Endothelial cell of umbilical vein (primary cell): ENCODE data around the gene EEF1AKMT4. TPM values are rescaled to one million over a fixed set of nuclear protein-coding genes. Genes with fewer than 3 reads are reported as not detected.

Experiments used
- BruUV-seq: library from RNA; stranded (reverse); fragments of 400-500 nt; replicated peaks from 2 replicates; lab custom pipeline; 2021; lab: Mats Ljungman, UMichigan
- CTCF ChIA-PET: fragments of 300-600, 350-600 bp; sonication (Branson Sonifier 250); formaldehyde crosslinking; loops from one replicate; lab custom pipeline; 2021; ENCODE audit warnings: antibody characterized with exemption, inconsistent platforms; lab: Charles Lee
- POLR2A ChIA-PET: fragments of 300-600, 350-600 bp; sonication (Branson Sonifier 250); formaldehyde crosslinking; loops from one replicate; lab custom pipeline; 2021; ENCODE audit warnings: antibody characterized with exemption, inconsistent platforms; lab: Charles Lee
- DNase-seq: peaks from one replicate; pipeline ENCODE4 v3.0.0-alpha.2; 2011; ENCODE audit warnings: low read depth, low spot score
- FAIRE-seq: peaks from 2 replicates; lab custom pipeline; 2011; peaks lifted over from hg19 to GRCh38; lab: Jason Lieb, UNC
- H2AFZ ChIP-seq: 2 replicates; pipeline ENCODE4 v1.6.0; 2012; ENCODE audit warnings: low read depth, low read length, control low read depth, inconsistent platforms
- H3K27ac ChIP-seq: 2 replicates; pipeline ENCODE4 v1.5.1; 2011; ENCODE audit warnings: low read depth, mild to moderate bottlenecking, control low read depth, low read length, moderate library complexity; ENCODE audit not compliant: insufficient read depth
- H3K27me3 ChIP-seq, 2 experiments: 2 replicates each; pipeline versions ENCODE4 v1.6.0 to v1.6.1; 2011; ENCODE audit warnings: low read length in 2 of 2, mixed read lengths in 1 of 2; ENCODE audit not compliant: control insufficient read depth in 2 of 2, insufficient read depth in 2 of 2
- H3K36me3 ChIP-seq, 2 experiments: 2 replicates in 1 of 2; 3 replicates in 1 of 2; pipeline ENCODE4 v1.5.1; 2011; ENCODE audit warnings: low read length in 2 of 2, mild to moderate bottlenecking in 1 of 2, moderate library complexity in 1 of 2; ENCODE audit not compliant: control insufficient read depth in 2 of 2, insufficient read depth in 2 of 2; ENCODE audit errors: extremely low read depth in 1 of 2
- H3K4me1 ChIP-seq: 3 replicates; pipeline ENCODE4 v1.5.1; 2011; ENCODE audit warnings: mild to moderate bottlenecking, low read length; ENCODE audit not compliant: control insufficient read depth, insufficient read depth; ENCODE audit errors: extremely low read depth
- H3K4me2 ChIP-seq: 2 replicates; pipeline ENCODE4 v1.6.1; 2011; ENCODE audit warnings: low read length, control low read depth, mixed read lengths; ENCODE audit not compliant: insufficient read depth
- H3K4me3 ChIP-seq, 3 experiments: fragments of 200-600 bp in 1 of 3; sonication (generic), shearing (Covaris generic) in 1 of 3; replicated peaks in 1 of 3; 2 replicates each; pipeline ENCODE4 v1.5.1; 2011 to 2016; ENCODE audit warnings: control low read depth in 3 of 3, low read length in 3 of 3, mild to moderate bottlenecking in 2 of 3, inconsistent platforms in 1 of 3, low read depth in 1 of 3, moderate library complexity in 1 of 3; ENCODE audit not compliant: insufficient read depth in 1 of 3
- H3K79me2 ChIP-seq: 2 replicates; pipeline ENCODE4 v1.6.0; 2012; ENCODE audit warnings: low read length, inconsistent platforms; ENCODE audit not compliant: control insufficient read depth, insufficient read depth
- H3K9ac ChIP-seq: replicated peaks from 2 replicates; pipeline ENCODE3; 2011; ENCODE audit warnings: low read length, control low read depth; ENCODE audit not compliant: insufficient read depth; ENCODE audit errors: extremely low read depth
- H3K9me1 ChIP-seq: replicated peaks from 3 replicates; pipeline ENCODE4 v1.6.0; 2011; ENCODE audit warnings: mild to moderate bottlenecking, low read length; ENCODE audit not compliant: control insufficient read depth, insufficient read depth; ENCODE audit errors: extremely low read depth
- H3K9me3 ChIP-seq: replicated peaks from 2 replicates; pipeline ENCODE4 v1.5.1; 2012; ENCODE audit warnings: low read length, inconsistent platforms; ENCODE audit not compliant: control insufficient read depth, insufficient read depth
- H4K20me1 ChIP-seq: replicated peaks from 2 replicates; pipeline ENCODE3; 2011; ENCODE audit warnings: mild to moderate bottlenecking, low read length; ENCODE audit not compliant: control insufficient read depth, insufficient read depth; ENCODE audit errors: extremely low read depth
- EZH2 ChIP-seq: IDR thresholded peaks from 2 replicates; pipeline ENCODE4 v1.6.1; 2012; ENCODE audit warnings: borderline replicate concordance, low read depth, mild to moderate bottlenecking, moderate library complexity, low read length, inconsistent platforms; ENCODE audit not compliant: severe bottlenecking
- FOS ChIP-seq: IDR thresholded peaks from 2 replicates; pipeline ENCODE4 v1.6.1; 2011; ENCODE audit warnings: mild to moderate bottlenecking, low read length, moderate library complexity, borderline replicate concordance; ENCODE audit not compliant: insufficient read depth
- GATA2 ChIP-seq: IDR thresholded peaks from 2 replicates; pipeline ENCODE4 v1.7.0; 2011; ENCODE audit warnings: low read depth, mild to moderate bottlenecking, moderate library complexity, mixed read lengths, low read length; ENCODE audit not compliant: insufficient read length, insufficient read depth
- JUN ChIP-seq: IDR thresholded peaks from 2 replicates; pipeline ENCODE4 v1.6.1; 2011; ENCODE audit warnings: borderline replicate concordance, low read depth; ENCODE audit not compliant: insufficient read length, insufficient read depth
- MYC ChIP-seq: IDR thresholded peaks from one replicate; pipeline ENCODE4 v1.6.1; 2011; ENCODE audit warnings: mild to moderate bottlenecking, low read depth, low read length
- POLR2A ChIP-seq: IDR thresholded peaks from 2 replicates; pipeline ENCODE4 v1.6.1; 2012; ENCODE audit warnings: low read depth, mild to moderate bottlenecking, control low read depth, low read length
- POLR2AphosphoS5 ChIP-seq: IDR thresholded peaks from 2 replicates; pipeline ENCODE4 v1.6.1; 2012; ENCODE audit warnings: low read depth, mild to moderate bottlenecking, control low read depth, low read length, moderate library complexity; ENCODE audit not compliant: insufficient read depth
- dilution Hi-C: fragments of 300-500 bp; cut with MboI; formaldehyde crosslinking; loops from one replicate; pipeline ENCODE4 v1.15.0; 2019; ENCODE audit warnings: low sequenced_read_pairs; ENCODE audit not compliant: extremely low pct_ligation_motif_present
- intact Hi-C: fragments of 100-400 bp; cut with micrococcal nuclease; formaldehyde crosslinking; loops from one replicate; pipeline ENCODE4 v1.10.0; 2022
- polyA plus RNA-seq, 4 experiments: library from polyadenylated mRNA; depleted of rRNA in 3 of 4; stranded (reverse) in 3 of 4; unstranded in 1 of 4; fragments of >200 nt; gene quantifications; 2 replicates each; pipeline versions ENCODE4 v1.2.1 to v1.2.3, GENCODE V29; 2011 to 2012; ENCODE audit warnings: missing spikeins in 1 of 4
- total RNA-seq: library from RNA; stranded (reverse); gene quantifications from 2 replicates; pipeline ENCODE4 v1.2.3, GENCODE V29; 2021
- TF ChIP-seq, protein P1 (sequence below): IDR thresholded peaks from 2 replicates; pipeline ENCODE4 v1.6.1; 2011; ENCODE audit not compliant: insufficient read depth, insufficient read length
- TF ChIP-seq, protein P2 (sequence below), 2 donors: IDR thresholded peaks; 1 replicate in 1 of 2; 2 replicates in 1 of 2; pipeline ENCODE4 v1.5.1; 2011; ENCODE audit warnings: low read length in 2 of 2, mild to moderate bottlenecking in 2 of 2, moderate library complexity in 2 of 2, control low read depth in 1 of 2, inconsistent platforms in 1 of 2, low read depth in 1 of 2; ENCODE audit not compliant: insufficient read depth in 1 of 2; ENCODE audit errors: extremely low read depth in 1 of 2

EEF1AKMT4 gene
- total and polyA plus RNA-seq, 2 donors (not counting 3 experiments of a cell fraction or from before 2014, with no cell fraction given), result 3.4 to 8.0 TPM

DNA sequence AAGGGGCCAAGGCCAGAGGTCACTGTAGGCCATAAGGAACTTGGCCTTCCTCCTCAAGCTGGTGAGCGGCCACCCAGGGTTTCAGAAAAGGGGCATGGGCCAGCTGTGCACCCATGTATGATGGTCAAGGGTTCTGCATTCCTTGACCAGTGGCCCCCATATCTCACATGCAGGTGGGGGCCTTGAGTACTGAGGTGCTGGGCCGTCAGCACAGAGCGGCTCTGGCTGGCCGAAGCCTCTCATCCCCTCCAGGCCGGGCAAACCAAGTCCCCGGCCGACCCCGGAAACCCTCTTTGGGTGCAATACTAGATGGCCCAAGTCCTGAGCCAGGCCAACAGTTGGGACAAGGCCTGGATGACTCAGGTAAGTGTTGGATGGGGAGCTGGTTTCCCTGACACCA lies 10.3 kb upstream of the EEF1AKMT4 start:
- no peak for DNase-seq
- Histone ChIP-seq H3K79me2 (no peaks in the 10 kb centered on the region), H4K20me1 (no peaks in the 10 kb centered on the region), H3K4me1 (no peaks in the 10 kb centered on the region), H3K36me3 (peaks cover 0 to 15% of the 10 kb centered on the region in 2 experiments), H3K9ac (no peak overlapping the region), H2AFZ (no peak overlapping the region), H3K4me3 (no peak overlapping the region), H3K9me1 (no peaks in the 10 kb centered on the region), H3K9me3 (no peaks in the 10 kb centered on the region), H3K27me3 (no peaks in the 10 kb centered on the region), H3K4me2 (no peak overlapping the region), H3K27ac (no peak overlapping the region)
- no TSS peak for BruUV-seq
- no peak for FAIRE-seq
- CTCF ChIA-PET, result interaction anchor here (2.6 to 8.1 kb wide), 4 partner anchors 12 to 342 kb away, joined by 5 to 98 read pairs (median 35); partner anchors contain the start of genes CAMK2N2 and VWA5B2
- TF ChIP-seq POLR2AphosphoS5 (no peak), JUN (no peak), FOS (no peak), EZH2 (no peak), POLR2A (no peak), GATA2 (no peak)
- TF ChIP-seq, protein P1, sequence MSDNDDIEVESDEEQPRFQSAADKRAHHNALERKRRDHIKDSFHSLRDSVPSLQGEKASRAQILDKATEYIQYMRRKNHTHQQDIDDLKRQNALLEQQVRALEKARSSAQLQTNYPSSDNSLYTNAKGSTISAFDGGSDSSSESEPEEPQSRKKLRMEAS, result no peak
- intact Hi-C loops, result no loop called here
- dilution Hi-C loops, result no loop called here
- POLR2A ChIA-PET, result interaction anchor here (0.6 kb wide), 1 partner anchor 1251 kb away, joined by 7 read pairs; no protein-coding TSS in a partner anchor

DNA sequence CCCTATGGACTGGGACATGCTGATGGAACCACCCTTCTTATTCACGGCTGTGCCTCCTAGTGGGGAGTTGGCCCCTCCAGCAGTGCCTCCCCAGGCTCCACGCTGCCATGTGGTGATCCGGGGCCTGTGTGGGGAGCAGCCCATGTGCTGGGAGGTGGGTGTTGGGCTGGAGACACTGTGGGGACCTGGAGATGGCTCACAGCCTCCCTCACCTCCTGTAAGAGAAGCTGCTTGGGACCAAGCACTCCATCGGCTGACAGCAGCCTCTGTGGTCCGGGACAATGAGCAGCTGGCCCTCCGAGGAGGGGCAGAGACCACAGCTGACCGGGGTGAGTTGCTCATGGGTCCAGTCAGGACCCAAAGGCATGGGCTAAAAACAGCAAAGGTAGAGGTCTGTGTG lies 9.8 kb upstream of the EEF1AKMT4 start:
- Histone ChIP-seq H2AFZ (no peak overlapping the region), H3K9me1 (no peaks in the 10 kb centered on the region), H3K4me1 (no peaks in the 10 kb centered on the region), H4K20me1 (no peaks in the 10 kb centered on the region), H3K4me2 (no peak overlapping the region), H3K4me3 (no peak overlapping the region), H3K9ac (no peak overlapping the region), H3K9me3 (no peaks in the 10 kb centered on the region), H3K27ac (no peak overlapping the region), H3K27me3 (no peaks in the 10 kb centered on the region), H3K79me2 (no peaks in the 10 kb centered on the region), H3K36me3 (peaks cover 0 to 15% of the 10 kb centered on the region in 2 experiments)
- FAIRE-seq, result no peak
- no peak for DNase-seq
- ChIA-PET CTCF (interaction anchor here (0.7 to 8.1 kb wide), 7 partner anchors 10 to 342 kb away, joined by 5 to 98 read pairs (median 16); partner anchors contain the start of genes CAMK2N2, EEF1AKMT4 and VWA5B2), POLR2A (interaction anchor here (0.6 kb wide), 1 partner anchor 19 kb away, joined by 3 read pairs; no protein-coding TSS in a partner anchor)
- intact Hi-C loops, result loop anchor here (1.0 to 5.0 kb wide), 2 partner anchors 21 to 222 kb away; partner anchors contain the start of gene ABCC5
- dilution Hi-C loops, result no loop called here
- BruUV-seq, result no TSS peak
- TF ChIP-seq GATA2 (no peak), JUN (no peak), POLR2A (no peak), FOS (no peak), EZH2 (no peak), POLR2AphosphoS5 (no peak), MYC (no peak)
- TF ChIP-seq, protein P2, sequence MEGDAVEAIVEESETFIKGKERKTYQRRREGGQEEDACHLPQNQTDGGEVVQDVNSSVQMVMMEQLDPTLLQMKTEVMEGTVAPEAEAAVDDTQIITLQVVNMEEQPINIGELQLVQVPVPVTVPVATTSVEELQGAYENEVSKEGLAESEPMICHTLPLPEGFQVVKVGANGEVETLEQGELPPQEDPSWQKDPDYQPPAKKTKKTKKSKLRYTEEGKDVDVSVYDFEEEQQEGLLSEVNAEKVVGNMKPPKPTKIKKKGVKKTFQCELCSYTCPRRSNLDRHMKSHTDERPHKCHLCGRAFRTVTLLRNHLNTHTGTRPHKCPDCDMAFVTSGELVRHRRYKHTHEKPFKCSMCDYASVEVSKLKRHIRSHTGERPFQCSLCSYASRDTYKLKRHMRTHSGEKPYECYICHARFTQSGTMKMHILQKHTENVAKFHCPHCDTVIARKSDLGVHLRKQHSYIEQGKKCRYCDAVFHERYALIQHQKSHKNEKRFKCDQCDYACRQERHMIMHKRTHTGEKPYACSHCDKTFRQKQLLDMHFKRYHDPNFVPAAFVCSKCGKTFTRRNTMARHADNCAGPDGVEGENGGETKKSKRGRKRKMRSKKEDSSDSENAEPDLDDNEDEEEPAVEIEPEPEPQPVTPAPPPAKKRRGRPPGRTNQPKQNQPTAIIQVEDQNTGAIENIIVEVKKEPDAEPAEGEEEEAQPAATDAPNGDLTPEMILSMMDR (IDR thresholded peaks at IDR 0.05; ENCODE audit: extremely low read depth in 1 of 2, insufficient read depth in 1 of 2, low read depth in 1 of 2, low read length in 2 of 2), result no peak
- TF ChIP-seq, protein P1, result no peak
